ENCODE measurements around the gene SAMD10.

DNA sequence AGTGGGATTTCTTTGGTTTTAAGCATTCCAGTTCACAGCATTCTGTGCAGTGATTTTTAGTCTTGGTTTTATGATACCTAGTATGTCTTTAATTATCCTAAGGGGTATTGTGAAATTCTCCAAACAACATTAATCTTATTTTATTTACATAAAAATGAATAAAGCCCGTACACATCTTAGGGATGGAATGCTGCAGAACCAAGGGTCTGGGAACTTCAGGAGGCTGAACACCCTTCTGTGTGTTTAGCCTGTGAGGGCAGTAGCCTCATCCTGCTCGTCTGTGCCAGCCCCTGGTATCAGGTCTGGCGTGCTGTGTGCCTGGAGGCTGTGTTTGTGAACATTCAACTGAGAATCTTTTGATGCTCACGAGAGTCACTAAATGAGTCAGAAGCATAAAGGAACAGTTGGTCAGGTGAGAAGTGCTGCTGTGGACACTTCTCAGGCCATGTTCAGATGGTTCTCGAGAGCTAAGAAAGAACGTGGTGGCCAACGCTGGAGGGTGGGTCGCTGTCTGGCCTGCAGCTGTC lies 31.3 kb upstream of the SAMD10 start:
- TF ChIP-seq CHD2 (IDR thresholded peaks at IDR 0.05; ENCODE audit: low read length) (no peak), POU5F1 (IDR thresholded peaks at IDR 0.05; ENCODE audit: low read depth, low read length) (no peak), MAX (IDR thresholded peaks at IDR 0.05) (no peak), EP300 (IDR thresholded peaks at IDR 0.05; ENCODE audit: borderline replicate concordance in 1 of 2, low read depth in 2 of 2, low read length in 2 of 2) (no peak), SIN3A (conservative IDR thresholded peaks at IDR 0.05 in 1 of 2, IDR thresholded peaks at IDR 0.05 in 1 of 2; ENCODE audit: low read depth in 1 of 2, low read length in 2 of 2) (no peak), NRF1 (IDR thresholded peaks at IDR 0.05; ENCODE audit: low read depth, low read length) (no peak), KDM5A (IDR thresholded peaks at IDR 0.05; ENCODE audit: low read length) (no peak)
- TF ChIP-seq, protein P1, sequence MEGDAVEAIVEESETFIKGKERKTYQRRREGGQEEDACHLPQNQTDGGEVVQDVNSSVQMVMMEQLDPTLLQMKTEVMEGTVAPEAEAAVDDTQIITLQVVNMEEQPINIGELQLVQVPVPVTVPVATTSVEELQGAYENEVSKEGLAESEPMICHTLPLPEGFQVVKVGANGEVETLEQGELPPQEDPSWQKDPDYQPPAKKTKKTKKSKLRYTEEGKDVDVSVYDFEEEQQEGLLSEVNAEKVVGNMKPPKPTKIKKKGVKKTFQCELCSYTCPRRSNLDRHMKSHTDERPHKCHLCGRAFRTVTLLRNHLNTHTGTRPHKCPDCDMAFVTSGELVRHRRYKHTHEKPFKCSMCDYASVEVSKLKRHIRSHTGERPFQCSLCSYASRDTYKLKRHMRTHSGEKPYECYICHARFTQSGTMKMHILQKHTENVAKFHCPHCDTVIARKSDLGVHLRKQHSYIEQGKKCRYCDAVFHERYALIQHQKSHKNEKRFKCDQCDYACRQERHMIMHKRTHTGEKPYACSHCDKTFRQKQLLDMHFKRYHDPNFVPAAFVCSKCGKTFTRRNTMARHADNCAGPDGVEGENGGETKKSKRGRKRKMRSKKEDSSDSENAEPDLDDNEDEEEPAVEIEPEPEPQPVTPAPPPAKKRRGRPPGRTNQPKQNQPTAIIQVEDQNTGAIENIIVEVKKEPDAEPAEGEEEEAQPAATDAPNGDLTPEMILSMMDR (IDR thresholded peaks at IDR 0.05; ENCODE audit: control extremely low read depth in 1 of 3, insufficient read depth in 1 of 3, low read depth in 1 of 3, low read length in 3 of 3) = no peak

Measured in H1 (cell line).